ENCODE data around the gene UQCRH. TPM values are rescaled to one million over a fixed set of nuclear protein-coding genes. Genes with fewer than 3 reads are reported as not detected.
A peak's percentile ranks its signal among the peaks of the same experiment; 100 is the strongest.

UQCRH gene
- polyA plus RNA-seq, 4 donors, result 294 to 1,100 (median 915) TPM

DNA sequence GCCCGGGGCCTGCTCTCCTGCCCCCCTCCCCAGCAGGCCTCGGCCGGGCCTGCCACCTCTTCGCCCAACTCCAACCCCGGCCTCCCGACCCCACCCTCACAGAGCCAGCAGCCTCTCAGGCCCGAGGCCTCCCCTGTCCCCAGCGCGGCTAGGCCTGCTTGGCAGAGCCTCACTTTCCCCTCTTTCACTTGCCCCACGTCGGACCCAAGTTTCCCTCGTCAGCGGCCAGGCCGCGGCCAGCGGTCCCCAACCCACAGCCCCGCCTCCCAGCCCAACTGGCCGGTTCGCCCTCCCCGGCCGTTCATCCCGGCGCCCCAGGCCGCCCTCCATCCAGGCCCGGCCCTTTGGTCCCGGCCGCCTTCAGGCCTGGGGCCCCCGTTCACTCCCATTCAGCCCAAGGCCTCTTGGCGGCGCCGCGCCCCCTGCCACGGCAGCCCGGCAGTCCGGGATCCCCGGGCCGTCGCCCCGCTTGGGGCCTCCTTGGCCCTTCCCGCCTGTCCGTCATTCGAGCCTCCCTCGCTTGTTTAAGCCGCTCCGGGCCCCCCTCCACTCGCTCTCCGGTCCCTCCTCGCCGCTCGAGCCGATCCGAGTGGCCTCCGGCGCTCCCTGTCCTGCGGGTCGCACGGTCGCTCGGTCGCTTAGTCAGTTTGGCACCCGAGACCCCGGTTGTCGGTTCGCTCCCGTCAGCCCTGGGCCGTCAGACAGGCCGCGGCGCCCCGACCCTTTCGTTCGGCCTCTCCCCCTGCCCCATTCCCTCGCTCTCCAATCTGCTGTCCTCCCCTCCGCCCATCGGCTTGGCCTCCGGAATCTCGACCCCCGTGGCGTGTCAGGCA lies 1.5 kb upstream of the UQCRH start:
- peak; percentile 47 to 88 for DNase-seq
- H3K4me1 ChIP-seq (ENCODE audit: control insufficient read depth in 3 of 3, insufficient read depth in 2 of 3, low read depth in 1 of 3, low read length in 2 of 3), result peaks cover 0 to 19% (median 5%) of the 10 kb centered on the region in 3 donors
- H3K27me3 ChIP-seq (ENCODE audit: control insufficient read depth in 3 of 3, insufficient read depth in 3 of 3, low read length in 3 of 3), result no peaks in the 10 kb centered on the region
- H3K9me3 ChIP-seq (ENCODE audit: control insufficient read depth in 2 of 2, insufficient read depth in 1 of 2, low read depth in 1 of 2, low read length in 1 of 2), result no peaks in the 10 kb centered on the region
- peak overlapping the region; percentile 72 to 100 (median 85) for H3K4me3 ChIP-seq (ENCODE audit: low read depth in 1 of 3, low read length in 3 of 3)
- peaks cover 0 to 15% (median 4%) of the 10 kb centered on the region in 3 donors for H3K36me3 ChIP-seq (ENCODE audit: control insufficient read depth in 3 of 3, insufficient read depth in 2 of 3, low read depth in 1 of 3, low read length in 3 of 3)
- no peak for FAIRE-seq
- H3K27ac ChIP-seq (ENCODE audit: low read depth in 1 of 3, low read length in 2 of 3), result peak overlapping the region; percentile 86 to 95 (median 95)
- WGBS, 3 donors, result 0 to 1% (median 1%) methylated on average over 58 to 79 of the region's 79 CpGs

DNA sequence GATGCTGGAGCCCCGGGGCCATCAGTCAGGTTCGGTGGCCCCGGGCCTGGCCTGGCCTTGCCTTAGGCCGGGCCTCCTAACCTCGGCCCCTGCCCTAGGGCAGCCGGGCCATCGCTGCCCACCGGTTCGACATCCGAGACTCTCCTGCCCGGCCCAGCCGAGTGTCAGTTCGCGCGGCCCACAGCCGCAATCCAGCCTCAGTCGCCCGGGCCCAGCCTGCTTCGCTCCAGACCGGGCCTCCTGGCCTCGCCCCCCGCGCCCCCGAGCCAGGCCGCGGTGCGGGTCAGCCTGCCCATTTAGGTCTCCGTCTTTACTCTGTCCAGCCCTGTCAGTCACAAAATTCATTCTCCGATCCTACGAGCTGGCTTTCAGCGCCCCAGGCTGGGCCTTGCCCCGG lies 859 bp upstream of the UQCRH start:
- Histone ChIP-seq H3K4me3 (ENCODE audit: low read depth in 1 of 3, low read length in 3 of 3) (peak overlapping the region; percentile 72 to 100 (median 85)), H3K4me1 (ENCODE audit: control insufficient read depth in 3 of 3, insufficient read depth in 2 of 3, low read depth in 1 of 3, low read length in 2 of 3) (peaks cover 0 to 19% (median 5%) of the 10 kb centered on the region in 3 donors), H3K27me3 (ENCODE audit: control insufficient read depth in 3 of 3, insufficient read depth in 3 of 3, low read length in 3 of 3) (no peaks in the 10 kb centered on the region), H3K9me3 (ENCODE audit: control insufficient read depth in 2 of 2, insufficient read depth in 1 of 2, low read depth in 1 of 2, low read length in 1 of 2) (no peaks in the 10 kb centered on the region), H3K27ac (ENCODE audit: low read depth in 1 of 3, low read length in 2 of 3) (peak overlapping the region; percentile 86 to 95 (median 95)), H3K36me3 (ENCODE audit: control insufficient read depth in 3 of 3, insufficient read depth in 2 of 3, low read depth in 1 of 3, low read length in 3 of 3) (peaks cover 0 to 12% (median 0%) of the 10 kb centered on the region in 3 donors)
- DNase-seq, result peak; percentile 36 to 84
- WGBS, 3 donors, result 0 to 1% (median 0%) methylated on average over 24 to 32 of the region's 32 CpGs
- no peak for FAIRE-seq

DNA sequence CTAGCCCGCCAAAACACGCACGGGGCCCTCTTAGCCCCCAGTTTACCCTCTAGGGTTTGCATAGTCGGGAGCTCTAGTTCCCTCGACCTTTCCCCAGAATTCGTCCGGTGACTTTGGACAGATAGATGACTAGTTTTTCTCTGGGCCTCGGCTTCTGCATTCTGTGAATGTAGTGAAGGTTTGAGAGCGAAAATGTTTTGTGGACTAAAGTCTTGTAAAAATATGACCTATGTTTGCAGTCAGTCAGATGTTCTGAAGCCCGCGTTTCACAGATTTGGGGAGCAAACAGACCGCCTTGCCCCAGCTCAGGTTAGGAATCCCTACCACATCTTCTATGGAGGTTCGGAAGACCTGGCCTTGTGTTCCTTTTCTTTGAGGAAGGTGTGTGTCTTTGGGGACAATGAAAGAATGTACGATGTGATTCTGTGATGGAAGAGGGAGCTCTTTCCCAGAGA lies 401 bp downstream of the UQCRH start:
- peaks cover 0 to 18% (median 2%) of the 10 kb centered on the region in 3 donors for H3K36me3 ChIP-seq (ENCODE audit: control insufficient read depth in 3 of 3, insufficient read depth in 2 of 3, low read depth in 1 of 3, low read length in 3 of 3)
- peaks cover 0 to 16% (median 5%) of the 10 kb centered on the region in 3 donors for H3K4me1 ChIP-seq (ENCODE audit: control insufficient read depth in 3 of 3, insufficient read depth in 2 of 3, low read depth in 1 of 3, low read length in 2 of 3)
- peak overlapping the region; percentile 82 to 95 (median 95) for H3K27ac ChIP-seq (ENCODE audit: low read depth in 1 of 3, low read length in 2 of 3)

DNA sequence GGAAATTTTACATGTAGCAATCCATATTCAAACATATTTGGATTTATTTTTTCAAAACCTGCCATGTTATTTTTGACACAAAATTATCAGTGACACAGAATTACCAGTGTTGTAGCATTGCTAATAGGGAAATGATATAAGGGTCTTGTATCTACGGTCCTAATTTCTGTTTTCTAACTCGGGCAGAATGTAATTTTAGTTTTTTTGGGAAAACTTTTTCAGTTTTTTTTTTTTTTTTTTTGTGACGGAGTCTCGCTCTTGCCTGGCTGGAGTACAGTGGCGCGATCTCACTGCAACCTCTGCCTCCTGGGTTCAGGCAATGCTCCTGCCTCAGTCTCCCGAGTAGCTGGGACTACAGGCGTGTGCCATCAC lies 2.6 kb downstream of the UQCRH start:
- FAIRE-seq, result no peak
- no peaks in the 10 kb centered on the region for H3K27me3 ChIP-seq (ENCODE audit: control insufficient read depth in 3 of 3, insufficient read depth in 3 of 3, low read length in 3 of 3)

More for the DNA sequence above, 401 bp downstream of the UQCRH start:
- Histone ChIP-seq H3K9me3 (ENCODE audit: control insufficient read depth in 2 of 2, insufficient read depth in 1 of 2, low read depth in 1 of 2, low read length in 1 of 2) (no peaks in the 10 kb centered on the region), H3K4me3 (ENCODE audit: low read depth in 1 of 3, low read length in 3 of 3) (peak overlapping the region; percentile 76 to 85 (median 84)), H3K27me3 (ENCODE audit: control insufficient read depth in 3 of 3, insufficient read depth in 3 of 3, low read length in 3 of 3) (no peaks in the 10 kb centered on the region)
- FAIRE-seq (no peak), DNase-seq (no peak)
- 0% methylated on average over 14 of the region's 14 CpGs for WGBS, 3 donors

DNA sequence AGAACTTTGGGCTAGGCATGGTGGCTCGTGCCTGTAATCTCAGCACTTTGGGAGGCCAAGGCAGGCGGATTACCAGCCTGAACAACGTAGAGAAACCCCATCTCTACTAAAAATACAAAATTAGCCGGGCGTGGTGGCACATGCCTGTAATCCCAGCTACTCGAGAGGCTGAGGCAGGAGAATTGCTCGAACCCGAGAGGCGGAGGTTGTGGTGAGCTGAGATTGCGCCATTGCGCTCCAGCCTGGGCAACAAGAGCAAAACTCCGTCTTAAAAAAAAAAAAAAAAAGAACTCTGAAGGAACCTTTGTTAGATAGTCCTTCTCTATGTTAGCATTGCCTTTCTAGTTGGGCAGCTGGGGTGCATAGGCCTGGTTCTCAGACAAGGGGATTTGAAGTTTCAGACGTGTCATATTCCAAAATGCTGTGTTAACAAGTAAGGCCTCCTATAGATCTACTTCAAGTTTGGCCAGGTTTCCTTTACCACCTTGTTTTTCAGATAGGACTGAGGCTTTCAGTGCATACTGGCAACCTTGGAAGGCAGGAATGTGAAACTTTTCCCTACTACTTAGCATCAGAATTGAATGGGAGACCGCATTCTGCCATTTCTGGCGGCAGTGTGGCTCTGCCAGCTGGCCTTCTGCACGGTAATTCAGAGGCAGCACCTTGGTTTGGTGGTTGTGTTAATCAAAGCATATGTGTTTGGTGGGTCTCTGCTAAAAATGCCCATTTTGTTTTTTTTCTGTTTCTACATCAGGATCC lies 6.1 kb downstream of the UQCRH start:
- FAIRE-seq, result no peak
- no peaks in the 10 kb centered on the region for H3K4me1 ChIP-seq (ENCODE audit: control insufficient read depth in 3 of 3, insufficient read depth in 2 of 3, low read depth in 1 of 3, low read length in 2 of 3)
- H3K9me3 ChIP-seq (ENCODE audit: control insufficient read depth in 2 of 2, insufficient read depth in 1 of 2, low read depth in 1 of 2, low read length in 1 of 2), result no peaks in the 10 kb centered on the region
- H3K27ac ChIP-seq (ENCODE audit: low read depth in 1 of 3, low read length in 2 of 3), result no peak overlapping the region
- WGBS, 3 donors, result 90 to 93% (median 93%) methylated on average over 16 of the region's 16 CpGs
- peaks cover 11 to 67% (median 14%) of the 10 kb centered on the region in 3 donors for H3K36me3 ChIP-seq (ENCODE audit: control insufficient read depth in 3 of 3, insufficient read depth in 2 of 3, low read depth in 1 of 3, low read length in 3 of 3)
- H3K27me3 ChIP-seq (ENCODE audit: control insufficient read depth in 3 of 3, insufficient read depth in 3 of 3, low read length in 3 of 3), result no peaks in the 10 kb centered on the region
- no peak for DNase-seq
- H3K4me3 ChIP-seq (ENCODE audit: low read depth in 1 of 3, low read length in 3 of 3), result no peak overlapping the region

More for the DNA sequence above, 2.6 kb downstream of the UQCRH start:
- H3K4me3 ChIP-seq (ENCODE audit: low read depth in 1 of 3, low read length in 3 of 3), result no peak overlapping the region
- peaks cover 0 to 4% (median 1%) of the 10 kb centered on the region in 3 donors for H3K4me1 ChIP-seq (ENCODE audit: control insufficient read depth in 3 of 3, insufficient read depth in 2 of 3, low read depth in 1 of 3, low read length in 2 of 3)
- DNase-seq, result no peak
- WGBS, 3 donors, result 82 to 92% (median 91%) methylated on average over 8 of the region's 8 CpGs
- no peak overlapping the region for H3K27ac ChIP-seq (ENCODE audit: low read depth in 1 of 3, low read length in 2 of 3)
- H3K36me3 ChIP-seq (ENCODE audit: control insufficient read depth in 3 of 3, insufficient read depth in 2 of 3, low read depth in 1 of 3, low read length in 3 of 3), result peaks cover 5 to 37% (median 6%) of the 10 kb centered on the region in 3 donors
- H3K9me3 ChIP-seq (ENCODE audit: control insufficient read depth in 2 of 2, insufficient read depth in 1 of 2, low read depth in 1 of 2, low read length in 1 of 2), result no peaks in the 10 kb centered on the region

DNA sequence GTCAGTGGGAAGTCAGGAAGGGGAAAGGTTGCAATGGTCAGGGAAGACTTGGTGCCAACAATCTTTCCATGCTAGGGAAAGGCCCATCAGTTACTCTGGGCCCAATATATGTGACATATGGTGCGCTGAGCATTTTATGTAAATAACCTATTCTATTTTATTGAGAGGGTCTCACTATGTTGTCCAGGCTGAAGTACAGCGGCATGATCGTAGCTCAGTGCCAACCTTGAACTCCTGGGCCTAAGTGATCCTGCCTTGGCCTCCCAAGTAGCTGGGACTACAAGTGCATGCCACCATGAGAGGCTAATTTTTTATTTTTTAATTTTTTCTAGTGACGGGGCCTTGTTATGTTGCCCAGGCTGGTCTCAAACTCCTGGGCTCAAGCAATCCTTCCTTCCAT lies 6.8 kb downstream of the UQCRH start:
- no peak for DNase-seq
- no peaks in the 10 kb centered on the region for H3K4me1 ChIP-seq (ENCODE audit: control insufficient read depth in 3 of 3, insufficient read depth in 2 of 3, low read depth in 1 of 3, low read length in 2 of 3)
- no peaks in the 10 kb centered on the region for H3K9me3 ChIP-seq (ENCODE audit: control insufficient read depth in 2 of 2, insufficient read depth in 1 of 2, low read depth in 1 of 2, low read length in 1 of 2)
- no peak overlapping the region for H3K27ac ChIP-seq (ENCODE audit: low read depth in 1 of 3, low read length in 2 of 3)
- WGBS, 3 donors, result 94 to 99% (median 98%) methylated on average over 4 of the region's 4 CpGs
- no peaks in the 10 kb centered on the region for H3K27me3 ChIP-seq (ENCODE audit: control insufficient read depth in 3 of 3, insufficient read depth in 3 of 3, low read length in 3 of 3)
- no peak overlapping the region for H3K4me3 ChIP-seq (ENCODE audit: low read depth in 1 of 3, low read length in 3 of 3)
- no peak for FAIRE-seq
- H3K36me3 ChIP-seq (ENCODE audit: control insufficient read depth in 3 of 3, insufficient read depth in 2 of 3, low read depth in 1 of 3, low read length in 3 of 3), result peaks cover 11 to 67% (median 16%) of the 10 kb centered on the region in 3 donors

DNA sequence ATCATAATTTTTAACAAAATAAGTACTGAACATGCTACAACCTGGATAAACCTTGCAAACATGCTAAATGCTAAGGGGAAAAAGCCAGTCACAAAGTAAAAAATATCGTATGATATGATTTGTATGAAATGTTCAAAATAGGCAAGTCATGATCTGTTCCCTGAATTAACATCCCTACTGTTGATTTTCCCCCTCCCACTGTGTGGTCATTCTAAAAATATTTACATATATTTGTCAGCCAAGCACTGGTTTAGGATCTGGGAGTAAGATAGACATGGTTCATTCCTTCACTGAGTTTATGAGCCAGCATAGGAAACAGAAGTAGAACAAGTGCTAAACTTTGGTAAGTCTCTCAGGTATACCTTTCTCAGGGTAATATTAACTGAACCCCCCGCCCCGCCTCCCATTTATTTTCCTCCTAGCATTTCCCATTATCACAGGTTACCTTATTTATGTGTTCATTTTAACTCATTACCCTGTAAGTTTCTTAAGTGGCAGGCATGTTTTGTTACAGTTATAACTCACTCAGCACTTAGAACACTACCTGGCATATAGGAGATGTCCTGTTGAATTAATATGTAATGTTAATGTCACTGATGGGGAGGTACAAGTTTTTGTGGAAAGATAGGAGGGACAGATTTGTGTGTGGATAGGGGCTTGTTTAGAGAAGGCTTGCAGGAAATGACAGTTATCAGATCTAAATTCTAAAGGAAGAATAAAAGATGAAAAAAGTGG lies 12.3 kb downstream of the UQCRH start:
- 87 to 96% (median 92%) methylated on average over 3 of the region's 3 CpGs for WGBS, 3 donors
- H3K9me3 ChIP-seq (ENCODE audit: control insufficient read depth in 2 of 2, insufficient read depth in 1 of 2, low read depth in 1 of 2, low read length in 1 of 2), result no peaks in the 10 kb centered on the region
- no peaks in the 10 kb centered on the region for H3K27me3 ChIP-seq (ENCODE audit: control insufficient read depth in 3 of 3, insufficient read depth in 3 of 3, low read length in 3 of 3)
- no peak overlapping the region for H3K4me3 ChIP-seq (ENCODE audit: low read depth in 1 of 3, low read length in 3 of 3)
- DNase-seq, result no peak
- H3K27ac ChIP-seq (ENCODE audit: low read depth in 1 of 3, low read length in 2 of 3), result no peak overlapping the region
- peaks cover 9 to 50% (median 16%) of the 10 kb centered on the region in 3 donors for H3K36me3 ChIP-seq (ENCODE audit: control insufficient read depth in 3 of 3, insufficient read depth in 2 of 3, low read depth in 1 of 3, low read length in 3 of 3)
- FAIRE-seq, result no peak
- H3K4me1 ChIP-seq (ENCODE audit: control insufficient read depth in 3 of 3, insufficient read depth in 2 of 3, low read depth in 1 of 3, low read length in 2 of 3), result no peaks in the 10 kb centered on the region

DNA sequence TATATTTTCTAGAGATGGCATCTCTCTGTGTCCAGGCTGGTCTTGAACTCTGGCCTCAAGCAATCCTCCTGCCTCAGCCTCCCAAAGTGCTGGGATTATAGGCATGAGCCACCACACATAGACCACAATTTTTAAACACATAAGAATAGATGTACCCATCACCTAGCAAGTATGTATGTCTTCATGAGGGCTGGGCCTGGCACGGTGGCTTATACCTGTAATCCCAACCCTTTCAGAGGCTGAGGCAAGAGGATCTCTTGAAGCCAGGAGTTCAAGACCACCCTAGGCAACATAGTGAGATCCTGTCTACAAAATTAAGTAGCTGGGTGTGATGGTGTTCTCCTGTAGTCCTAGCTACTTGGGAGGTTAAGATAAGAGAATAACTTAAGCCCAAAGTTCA lies 13.8 kb downstream of the UQCRH start:
- H3K27ac ChIP-seq (ENCODE audit: low read depth in 1 of 3, low read length in 2 of 3), result no peak overlapping the region
- H3K4me1 ChIP-seq (ENCODE audit: control insufficient read depth in 3 of 3, insufficient read depth in 2 of 3, low read depth in 1 of 3, low read length in 2 of 3), result no peaks in the 10 kb centered on the region
- WGBS, 3 donors, result 83 to 100% (median 96%) methylated on average over 1 of the region's 1 CpG
- H3K4me3 ChIP-seq (ENCODE audit: low read depth in 1 of 3, low read length in 3 of 3), result no peak overlapping the region
- peaks cover 6 to 35% (median 15%) of the 10 kb centered on the region in 3 donors for H3K36me3 ChIP-seq (ENCODE audit: control insufficient read depth in 3 of 3, insufficient read depth in 2 of 3, low read depth in 1 of 3, low read length in 3 of 3)
- no peaks in the 10 kb centered on the region for H3K9me3 ChIP-seq (ENCODE audit: control insufficient read depth in 2 of 2, insufficient read depth in 1 of 2, low read depth in 1 of 2, low read length in 1 of 2)
- FAIRE-seq (no peak), DNase-seq (no peak)
- no peaks in the 10 kb centered on the region for H3K27me3 ChIP-seq (ENCODE audit: control insufficient read depth in 3 of 3, insufficient read depth in 3 of 3, low read length in 3 of 3)
